ENCODE data around the gene KRT71.
A peak's percentile ranks its signal among the peaks of the same experiment; 100 is the strongest.

KRT71 gene

DNA sequence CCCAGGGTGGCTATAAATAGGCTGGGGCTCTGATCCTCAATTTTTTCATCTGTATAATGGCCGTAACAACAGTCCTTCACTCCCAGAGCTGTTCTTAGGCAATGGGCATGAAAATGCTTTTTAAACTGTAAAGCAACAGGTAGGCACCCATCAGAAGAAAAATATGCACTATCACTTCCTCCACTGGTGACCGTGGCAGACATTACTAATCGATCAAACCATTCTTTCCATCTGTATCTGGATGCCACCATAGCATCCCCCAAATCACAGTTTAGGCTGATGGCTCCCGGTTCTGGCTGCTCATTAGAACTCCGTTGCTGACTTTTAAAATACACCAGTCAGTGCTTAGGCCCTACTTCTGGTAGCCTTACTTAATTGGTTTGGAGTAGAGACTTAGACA, 11.2 kb downstream of the KRT71 start:
- no peak overlapping the region for H3K4me3 ChIP-seq (ENCODE audit: low read depth, low read length)
- no peak for TF ChIP-seq CTCF (IDR thresholded peaks at IDR 0.05; ENCODE audit: control insufficient read depth, extremely low read depth, insufficient read depth)
- DNase-seq (ENCODE audit: low read depth): no peak

- H3K4me3 ChIP-seq (ENCODE audit: low read depth, low read length): no peak overlapping the region
- TF ChIP-seq CTCF (IDR thresholded peaks at IDR 0.05; ENCODE audit: control insufficient read depth, extremely low read depth, insufficient read depth): no peak
- DNase-seq (ENCODE audit: low read depth): no peak
Observed at GRCh38 chr12:52540531-52540930, 12.4 kb downstream of the KRT71 start.

DNA sequence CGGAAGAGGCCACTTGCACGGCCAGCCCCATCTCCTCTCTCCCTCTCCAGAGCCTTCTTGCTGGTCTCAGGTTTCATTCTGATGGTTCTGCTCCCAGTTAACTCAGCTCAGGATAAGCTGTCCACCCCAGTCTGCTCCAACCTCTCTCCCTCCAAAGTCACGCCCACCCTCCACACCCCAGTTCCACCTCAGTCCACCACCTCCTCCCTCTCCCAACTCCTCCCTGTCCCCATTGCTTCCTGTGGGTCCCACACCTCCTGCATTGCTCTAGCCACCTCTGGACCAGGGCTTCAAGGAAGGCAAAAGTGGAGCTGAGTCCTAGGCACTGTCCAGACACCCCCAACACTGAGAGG, 13.1 kb downstream of the KRT71 start:
- no peak for DNase-seq (ENCODE audit: low read depth)
- no peak for TF ChIP-seq CTCF (IDR thresholded peaks at IDR 0.05; ENCODE audit: control insufficient read depth, extremely low read depth, insufficient read depth)
- no peak overlapping the region for H3K4me3 ChIP-seq (ENCODE audit: low read depth, low read length)

- DNase-seq (ENCODE audit: low read depth): peak; percentile 36
- H3K4me3 ChIP-seq (ENCODE audit: low read depth, low read length): no peak overlapping the region
- no peak for TF ChIP-seq CTCF (IDR thresholded peaks at IDR 0.05; ENCODE audit: control insufficient read depth, extremely low read depth, insufficient read depth)
Observed at GRCh38 chr12:52539083-52539820, 13.7 kb downstream of the KRT71 start.

GRCh38 chr12:52537101-52537500, 15.8 kb downstream of the KRT71 start:
- TF ChIP-seq CTCF (IDR thresholded peaks at IDR 0.05; ENCODE audit: control insufficient read depth, extremely low read depth, insufficient read depth): no peak
- H3K4me3 ChIP-seq (ENCODE audit: low read depth, low read length): no peak overlapping the region
- no peak for DNase-seq (ENCODE audit: low read depth)

DNA sequence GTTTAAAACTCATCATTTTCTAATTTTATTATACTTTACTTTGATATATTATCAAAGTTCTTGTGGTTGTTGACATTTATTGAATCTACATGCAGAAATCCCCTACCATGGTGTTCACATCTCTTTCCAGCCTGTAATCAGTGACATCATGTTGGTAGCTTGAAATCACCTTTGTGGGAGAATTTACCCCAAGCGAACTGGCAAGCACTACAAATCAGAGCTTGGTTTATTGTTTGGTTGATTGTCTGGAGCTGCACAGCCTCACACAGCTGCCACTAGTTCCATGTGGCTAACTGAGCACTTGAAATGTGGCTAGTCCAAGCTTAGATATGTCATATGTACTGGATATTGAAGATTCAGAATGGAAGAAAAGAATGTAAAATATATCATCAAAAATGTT, 17.4 kb downstream of the KRT71 start:
- DNase-seq (ENCODE audit: low read depth): no peak
- no peak overlapping the region for H3K4me3 ChIP-seq (ENCODE audit: low read depth, low read length)
- no peak for TF ChIP-seq CTCF (IDR thresholded peaks at IDR 0.05; ENCODE audit: control insufficient read depth, extremely low read depth, insufficient read depth)

GRCh38 chr12:52534482-52534881, 18.5 kb downstream of the KRT71 start:
- no peak for DNase-seq (ENCODE audit: low read depth)
- no peak overlapping the region for H3K4me3 ChIP-seq (ENCODE audit: low read depth, low read length)
- TF ChIP-seq CTCF (IDR thresholded peaks at IDR 0.05; ENCODE audit: control insufficient read depth, extremely low read depth, insufficient read depth): peak; percentile 24; the same call in 1 of the 2 replicates

Measured in LNCaP clone FGC (cell line).